A549 (cell line): Measurements from ENCODE around the gene GPR12. TPM values are rescaled to one million over a fixed set of nuclear protein-coding genes. Genes with fewer than 3 reads are reported as not detected.

ENCODE experiments used
- ATAC-seq, 2 experiments: fragments of 200-7000 bp in 1 of 2; fragments of >200 bp in 1 of 2; cut with Nextera tagmentation in 1 of 2; cut with Tn5 transposase in 1 of 2; 3 replicates each; pipeline versions ENCODE4 v1.8.0 to v1.9.1; 2018 to 2020; ENCODE audit warnings: mild to moderate bottlenecking in 1 of 2, moderate library complexity in 1 of 2
- CTCF ChIA-PET: fragments of 300-600 bp; sonication (Branson Sonifier 250); formaldehyde crosslinking; extraction: SDS; loops from one replicate; lab custom pipeline; 2021; ENCODE audit warnings: antibody characterized with exemption, inconsistent platforms; lab: Yijun Ruan, JAX
- POLR2A ChIA-PET: fragments of 350-600 bp; formaldehyde crosslinking; extraction: SDS; loops from one replicate; lab custom pipeline; 2021; ENCODE audit warnings: antibody characterized with exemption, inconsistent platforms; lab: Yijun Ruan, JAX
- DNase-seq, 2 experiments: peaks; one replicate each; pipeline versions ENCODE4 v3.0.0 to v3.0.0-alpha.2; 2011 to 2016; ENCODE audit warnings: low read depth in 1 of 2, low spot score in 1 of 2
- FAIRE-seq: peaks from 2 replicates; lab custom pipeline; 2011; peaks lifted over from hg19 to GRCh38; lab: Jason Lieb, UNC
- H3K27ac ChIP-seq, 2 experiments: fragments of >200 bp; sonication (Bioruptor Twin); formaldehyde crosslinking; 3 replicates each; pipeline ENCODE4 v1.5.1; 2016 to 2017
- H3K4me1 ChIP-seq: fragments of >200 bp; sonication (Bioruptor Twin); formaldehyde crosslinking; 3 replicates; pipeline ENCODE4 v1.6.1; 2016
- H3K4me2 ChIP-seq: fragments of >200 bp; sonication (Bioruptor Twin); formaldehyde crosslinking; 3 replicates; pipeline ENCODE4 v1.6.1; 2016
- H3K4me3 ChIP-seq: fragments of >200 bp; sonication (Bioruptor Twin); formaldehyde crosslinking; 3 replicates; pipeline ENCODE4 v1.5.1; 2016
- H3K9me3 ChIP-seq: fragments of >200 bp; sonication (Bioruptor Twin); formaldehyde crosslinking; 3 replicates; pipeline ENCODE4 v1.6.1; 2016
- BCL3 ChIP-seq: fragments of >200 bp; sonication (Bioruptor Twin); formaldehyde crosslinking; IDR thresholded peaks from 3 replicates; pipeline ENCODE4 v1.6.1; 2016
- E2F6 ChIP-seq: IDR thresholded peaks from 2 replicates; pipeline ENCODE4 v1.6.1; 2012; ENCODE audit warnings: low read depth, borderline replicate concordance
- EHMT2 ChIP-seq: fragments of 200-600 bp; sonication (generic); IDR thresholded peaks from 2 replicates; pipeline ENCODE4 v1.6.1; 2016; ENCODE audit warnings: antibody characterized with exemption, low read depth, mild to moderate bottlenecking, moderate library complexity
- EP300 ChIP-seq, 2 experiments: fragments of >200 bp; sonication (Bioruptor Twin); formaldehyde crosslinking; IDR thresholded peaks; 2 replicates in 1 of 2; 3 replicates in 1 of 2; pipeline ENCODE4 v1.6.1; 2016 to 2017
- FOSL2 ChIP-seq, 2 experiments: fragments of 450-650 bp in 1 of 2; fragments of >200 bp in 1 of 2; sonication (Bioruptor Twin) in 1 of 2; formaldehyde crosslinking; IDR thresholded peaks; 2 replicates each; pipeline versions ENCODE4 v1.5.0 to v1.6.1; 2016 to 2020; ENCODE audit warnings: mild to moderate bottlenecking in 1 of 2, moderate library complexity in 1 of 2
- HDAC2 ChIP-seq: fragments of 200-600 bp; sonication (generic); IDR thresholded peaks from 2 replicates; pipeline ENCODE4 v1.6.1; 2016
- HOXB13 ChIP-seq: fragments of 250-450 bp; sonication (Bioruptor Pico); IDR thresholded peaks from 2 replicates; pipeline ENCODE4 v1.5.0; 2020; ENCODE audit warnings: low read depth, mild to moderate bottlenecking, moderate library complexity
- JUNB ChIP-seq: fragments of >200 bp; sonication (Bioruptor Twin); formaldehyde crosslinking; IDR thresholded peaks from 2 replicates; pipeline ENCODE4 v1.6.1; 2016
- MAFK ChIP-seq: fragments of 450-650 bp; IDR thresholded peaks from 2 replicates; pipeline ENCODE4 v1.6.1; 2014; ENCODE audit not compliant: partially characterized antibody
- MAZ ChIP-seq: fragments of 150-350 bp; IDR thresholded peaks from 2 replicates; pipeline ENCODE4 v1.6.1; 2014; ENCODE audit warnings: antibody characterized with exemption, low read depth, low read length, borderline replicate concordance
- MYC ChIP-seq: IDR thresholded peaks from 2 replicates; pipeline ENCODE4 v1.6.1; 2012; ENCODE audit warnings: mild to moderate bottlenecking, inconsistent platforms, low read length, improper control_type of control experiment, borderline replicate concordance
- RAD21 ChIP-seq, 2 experiments: fragments of >200 bp in 1 of 2; sonication (Bioruptor Twin) in 1 of 2; formaldehyde crosslinking in 1 of 2; IDR thresholded peaks in 1 of 2; conservative IDR thresholded peaks in 1 of 2; 2 replicates in 1 of 2; 3 replicates in 1 of 2; pipeline ENCODE4 v1.6.1; 2012 to 2018; ENCODE audit warnings: inconsistent platforms in 1 of 2
- RARB ChIP-seq: fragments of 250-450 bp; sonication (Bioruptor Pico); IDR thresholded peaks from 2 replicates; pipeline ENCODE4 v1.8.0; 2021; ENCODE audit warnings: mild to moderate bottlenecking, moderate library complexity
- SMC3 ChIP-seq: fragments of >200 bp; sonication (Bioruptor Twin); formaldehyde crosslinking; IDR thresholded peaks from 3 replicates; pipeline ENCODE4 v1.6.1; 2018; ENCODE audit warnings: inconsistent platforms
- ZC3H11A ChIP-seq: fragments of 450-650 bp; IDR thresholded peaks from 2 replicates; pipeline ENCODE4 v1.6.1; 2014; ENCODE audit warnings: antibody characterized with exemption, mild to moderate bottlenecking
- ZFP36 ChIP-seq: fragments of 450-650 bp; IDR thresholded peaks from 2 replicates; pipeline ENCODE4 v1.6.1; 2014; ENCODE audit warnings: borderline replicate concordance; ENCODE audit not compliant: partially characterized antibody
- WGBS: methylation state at CpG from one replicate; pipeline ENCODE4 v1.1.6; 2017; ENCODE audit errors: missing lambda C conversion rate; 5-methylcytosine and 5-hydroxymethylcytosine counted together
- polyA plus RNA-seq, 4 experiments: library from polyadenylated mRNA; depleted of rRNA in 3 of 4; stranded (reverse); fragments of >200 nt; fragmentation: RNase III in 1 of 4; extraction: RNeasy Plus Mini Kit Qiagen cat#74134 plus additional on column Dnase treatment in 1 of 4; gene quantifications; 2 replicates in 3 of 4; 3 replicates in 1 of 4; pipeline ENCODE4 v1.2.3, GENCODE V29; 2011 to 2017
- TF ChIP-seq, protein P1 (sequence below): fragments of 200-600 bp; sonication (generic); IDR thresholded peaks from 2 replicates; pipeline ENCODE4 v1.6.1; 2016; ENCODE audit warnings: antibody characterized with exemption, mild to moderate bottlenecking, moderate library complexity

Gene GPR12
- polyA plus RNA-seq, 2 of the 4 experiments (the other 2 are of a cell fraction): not detected

DNA sequence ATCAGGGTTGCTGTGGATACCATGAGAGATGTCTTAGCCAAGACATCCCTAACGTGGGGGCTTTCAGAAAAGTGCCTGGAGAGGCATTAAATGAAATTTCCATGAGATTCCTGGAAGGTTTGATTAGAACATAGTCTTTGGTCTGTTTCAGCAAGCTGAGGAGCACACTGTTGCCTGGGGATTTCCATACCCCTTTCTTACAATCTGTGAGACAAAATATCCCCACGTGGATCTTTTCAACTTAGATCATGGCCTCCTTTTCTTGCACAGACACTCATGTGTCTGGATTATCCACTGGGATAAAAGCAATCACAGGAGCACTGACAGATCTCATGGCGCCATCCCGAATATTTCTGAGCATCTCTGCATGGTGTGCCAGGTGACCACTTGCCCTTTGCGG is 41.7 kb downstream of the GPR12 start:
- ATAC-seq: no peak
- DNase-seq: no peak
- no peak for FAIRE-seq
- TF ChIP-seq HDAC2 (no peak), ZFP36 (no peak), RARB (no peak), FOSL2 (IDR thresholded peaks at IDR 0.05) (no peak), FOSL2 (CRISPR knock-in tag; IDR thresholded peaks at IDR 0.05) (no peak), JUNB (no peak)
- TF ChIP-seq, protein P1, sequence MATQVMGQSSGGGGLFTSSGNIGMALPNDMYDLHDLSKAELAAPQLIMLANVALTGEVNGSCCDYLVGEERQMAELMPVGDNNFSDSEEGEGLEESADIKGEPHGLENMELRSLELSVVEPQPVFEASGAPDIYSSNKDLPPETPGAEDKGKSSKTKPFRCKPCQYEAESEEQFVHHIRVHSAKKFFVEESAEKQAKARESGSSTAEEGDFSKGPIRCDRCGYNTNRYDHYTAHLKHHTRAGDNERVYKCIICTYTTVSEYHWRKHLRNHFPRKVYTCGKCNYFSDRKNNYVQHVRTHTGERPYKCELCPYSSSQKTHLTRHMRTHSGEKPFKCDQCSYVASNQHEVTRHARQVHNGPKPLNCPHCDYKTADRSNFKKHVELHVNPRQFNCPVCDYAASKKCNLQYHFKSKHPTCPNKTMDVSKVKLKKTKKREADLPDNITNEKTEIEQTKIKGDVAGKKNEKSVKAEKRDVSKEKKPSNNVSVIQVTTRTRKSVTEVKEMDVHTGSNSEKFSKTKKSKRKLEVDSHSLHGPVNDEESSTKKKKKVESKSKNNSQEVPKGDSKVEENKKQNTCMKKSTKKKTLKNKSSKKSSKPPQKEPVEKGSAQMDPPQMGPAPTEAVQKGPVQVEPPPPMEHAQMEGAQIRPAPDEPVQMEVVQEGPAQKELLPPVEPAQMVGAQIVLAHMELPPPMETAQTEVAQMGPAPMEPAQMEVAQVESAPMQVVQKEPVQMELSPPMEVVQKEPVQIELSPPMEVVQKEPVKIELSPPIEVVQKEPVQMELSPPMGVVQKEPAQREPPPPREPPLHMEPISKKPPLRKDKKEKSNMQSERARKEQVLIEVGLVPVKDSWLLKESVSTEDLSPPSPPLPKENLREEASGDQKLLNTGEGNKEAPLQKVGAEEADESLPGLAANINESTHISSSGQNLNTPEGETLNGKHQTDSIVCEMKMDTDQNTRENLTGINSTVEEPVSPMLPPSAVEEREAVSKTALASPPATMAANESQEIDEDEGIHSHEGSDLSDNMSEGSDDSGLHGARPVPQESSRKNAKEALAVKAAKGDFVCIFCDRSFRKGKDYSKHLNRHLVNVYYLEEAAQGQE: no peak
- TF ChIP-seq, all 56 proteins: peak for 0
- H3K4me3 ChIP-seq: no peak overlapping the region
- no peaks in the 10 kb centered on the region for H3K9me3 ChIP-seq
- H3K27ac ChIP-seq: no peak overlapping the region
- POLR2A ChIA-PET: no interaction called here
- no peak overlapping the region for H3K4me2 ChIP-seq
- no peaks in the 10 kb centered on the region for H3K4me1 ChIP-seq
- CTCF ChIA-PET: interaction anchor here (1.0 to 4.7 kb wide), 3 partner anchors 11 to 236 kb away, joined by 3 to 15 read pairs (median 3); no protein-coding TSS in a partner anchor
- 45% methylated on average over 5 of the region's 5 CpGs for WGBS

DNA sequence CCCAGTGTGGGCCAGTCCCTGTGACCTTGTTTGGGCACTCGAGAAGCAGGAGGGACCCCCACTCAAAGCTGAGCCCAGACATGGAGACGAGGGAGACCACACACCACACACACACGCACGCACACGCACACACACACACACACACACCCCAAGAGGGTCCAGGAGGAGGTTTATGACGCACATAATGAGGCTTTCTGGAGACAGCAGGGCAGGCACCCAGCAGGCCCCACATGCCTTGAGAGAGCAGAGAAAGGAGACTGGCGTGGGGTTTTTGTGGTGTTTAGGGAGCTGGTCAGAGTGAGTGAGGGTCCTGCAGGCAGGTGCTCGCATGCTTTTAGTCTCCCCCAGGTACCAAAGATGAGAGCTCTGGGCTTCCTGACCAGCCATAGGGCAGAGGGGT is 42.4 kb downstream of the GPR12 start:
- H3K4me1 ChIP-seq: no peaks in the 10 kb centered on the region
- H3K4me2 ChIP-seq: no peak overlapping the region
- DNase-seq (no peak), ATAC-seq (no peak), FAIRE-seq (no peak)
- WGBS: 0% methylated on average over 2 of the region's 8 CpGs
- TF ChIP-seq ZFP36: no peak
- TF ChIP-seq ZC3H11A: no peak
- CTCF ChIA-PET: interaction anchor here (0.8 to 4.7 kb wide), 4 partner anchors 10 to 236 kb away, joined by 3 to 15 read pairs (median 3); no protein-coding TSS in a partner anchor
- H3K4me3 ChIP-seq: no peak overlapping the region
- no peaks in the 10 kb centered on the region for H3K9me3 ChIP-seq
- POLR2A ChIA-PET: no interaction called here
- H3K27ac ChIP-seq: no peak overlapping the region

DNA sequence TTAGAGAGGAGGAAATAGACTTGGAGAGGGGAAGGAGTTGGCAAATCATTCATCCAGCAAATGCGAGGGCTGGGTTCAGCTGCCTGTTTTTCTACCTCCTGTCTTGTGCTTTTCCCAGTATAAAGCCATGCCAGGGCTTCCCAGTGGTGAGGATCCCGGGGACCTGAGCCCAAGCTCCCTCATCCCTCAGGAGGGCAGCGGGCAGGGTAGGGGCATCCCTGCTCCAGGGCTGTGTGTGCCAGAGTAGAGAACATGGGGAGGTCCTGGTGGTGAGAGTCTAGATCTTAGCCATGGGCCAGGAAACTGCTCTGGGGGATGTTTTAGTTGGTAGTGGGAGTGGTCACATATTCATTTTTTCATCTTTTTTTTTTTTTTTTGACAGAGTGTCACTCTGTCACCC is 43.6 kb downstream of the GPR12 start:
- Histone ChIP-seq H3K4me2 (no peak overlapping the region), H3K27ac (no peak overlapping the region), H3K4me3 (no peak overlapping the region), H3K4me1 (no peaks in the 10 kb centered on the region), H3K9me3 (no peaks in the 10 kb centered on the region)
- FAIRE-seq: no peak
- CTCF ChIA-PET: interaction anchor here (0.7 to 4.7 kb wide), 4 partner anchors 9 to 1710 kb away, joined by 3 to 15 read pairs (median 4); no protein-coding TSS in a partner anchor
- no peak for ATAC-seq
- POLR2A ChIA-PET: no interaction called here
- WGBS: 3% methylated on average over 3 of the region's 3 CpGs
- TF ChIP-seq HDAC2 (no peak), SMC3 (no peak), EP300 (IDR thresholded peaks at IDR 0.05) (no peak), MYC (no peak), MAFK (no peak), HOXB13 (CRISPR knock-in tag) (no peak), RAD21 (conservative IDR thresholded peaks at IDR 0.05 in 1 of 2, IDR thresholded peaks at IDR 0.05 in 1 of 2) (no peak), EHMT2 (no peak), BCL3 (no peak), MAZ (no peak), E2F6 (no peak)
- no peak for DNase-seq
